ENCODE data around the gene TSPEAR.

DNA sequence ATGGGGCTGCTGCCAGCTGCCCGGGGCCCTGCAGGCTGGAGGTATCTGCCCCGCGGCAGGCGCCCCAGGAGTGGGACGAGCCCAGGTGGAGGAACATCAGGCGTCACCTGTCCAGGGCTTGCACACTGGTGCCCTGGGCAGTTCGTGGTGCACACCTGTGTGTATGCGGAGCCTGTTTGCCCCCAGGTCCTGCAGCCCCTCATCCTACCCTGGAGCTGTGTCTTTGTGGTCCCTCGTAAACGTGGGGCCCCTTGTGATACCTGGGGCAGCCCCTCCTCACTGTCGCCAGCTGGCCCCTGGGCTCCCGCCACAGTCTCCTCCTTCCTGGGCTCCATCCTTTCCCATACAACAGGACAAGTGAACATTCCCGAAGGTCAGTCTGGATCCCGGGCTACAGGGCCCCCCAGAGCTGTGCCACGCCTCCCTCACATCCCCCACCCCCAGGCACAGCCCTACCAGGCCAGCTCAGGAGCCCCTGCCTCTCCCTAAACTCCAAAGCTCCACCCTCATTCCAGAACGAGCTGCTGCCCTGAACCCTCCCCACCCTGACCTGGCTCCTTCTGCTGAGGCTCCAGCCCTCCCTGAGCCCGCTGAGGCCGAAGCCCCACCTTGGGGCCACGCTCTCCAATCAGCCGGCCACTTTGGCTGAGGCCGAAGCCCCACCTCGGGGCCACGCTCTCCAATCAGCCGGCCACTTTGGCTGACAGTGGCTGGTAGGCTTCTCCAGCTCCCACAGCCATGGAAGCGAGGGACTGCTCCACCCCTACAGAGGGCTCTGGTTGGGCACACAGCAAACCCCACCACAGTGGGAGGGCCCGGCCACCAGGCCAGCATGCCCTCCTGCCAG lies 47.6 kb upstream of the TSPEAR start:
- TF ChIP-seq POLR2A (IDR thresholded peaks at IDR 0.05), result no peak
- TF ChIP-seq, protein P1, sequence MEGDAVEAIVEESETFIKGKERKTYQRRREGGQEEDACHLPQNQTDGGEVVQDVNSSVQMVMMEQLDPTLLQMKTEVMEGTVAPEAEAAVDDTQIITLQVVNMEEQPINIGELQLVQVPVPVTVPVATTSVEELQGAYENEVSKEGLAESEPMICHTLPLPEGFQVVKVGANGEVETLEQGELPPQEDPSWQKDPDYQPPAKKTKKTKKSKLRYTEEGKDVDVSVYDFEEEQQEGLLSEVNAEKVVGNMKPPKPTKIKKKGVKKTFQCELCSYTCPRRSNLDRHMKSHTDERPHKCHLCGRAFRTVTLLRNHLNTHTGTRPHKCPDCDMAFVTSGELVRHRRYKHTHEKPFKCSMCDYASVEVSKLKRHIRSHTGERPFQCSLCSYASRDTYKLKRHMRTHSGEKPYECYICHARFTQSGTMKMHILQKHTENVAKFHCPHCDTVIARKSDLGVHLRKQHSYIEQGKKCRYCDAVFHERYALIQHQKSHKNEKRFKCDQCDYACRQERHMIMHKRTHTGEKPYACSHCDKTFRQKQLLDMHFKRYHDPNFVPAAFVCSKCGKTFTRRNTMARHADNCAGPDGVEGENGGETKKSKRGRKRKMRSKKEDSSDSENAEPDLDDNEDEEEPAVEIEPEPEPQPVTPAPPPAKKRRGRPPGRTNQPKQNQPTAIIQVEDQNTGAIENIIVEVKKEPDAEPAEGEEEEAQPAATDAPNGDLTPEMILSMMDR (IDR thresholded peaks at IDR 0.05), result no peak
